Heart left ventricle (tissue), 13 donors: ENCODE measurements around the gene STXBP1.

Source experiments
- CTCF ChIP-seq, 12 donors: fragments of 200-600 bp; sonication (generic) in 4 of 12; IDR thresholded peaks; one replicate each; pipeline versions ENCODE4 v1.5.0 to v1.8.0; 2018 to 2022; ENCODE audit warnings: antibody characterized with exemption in 12 of 12, mild to moderate bottlenecking in 5 of 12
- POLR2A ChIP-seq, 2 donors: fragments of 450-650 bp; IDR thresholded peaks; one replicate each; pipeline ENCODE4 v1.6.1; 2017; ENCODE audit warnings: antibody characterized with exemption in 2 of 2, mild to moderate bottlenecking in 2 of 2, moderate library complexity in 2 of 2
- donor health status: ischemic (EF 13 %, LVEDD 7.1; RV severe dilation, severe dysfunction).
- donor health status: DM: no; HTN: yes; CAD: no.
- donor health status: DM: no; HTN: no; CAD: no.
- donor health status: ischemic (EF 25% LVEDD 6.9; RV normal size, moderate dysfunction).
- donor health status: ischemic (EF 25% LVEDD 5.7; RV mildly dilated, moderate dysfunction).
- donor health status: ischemic (EF 35%, LVEDD 5.7; RV mildly dilated, moderate dysfunction).
- donor health status: nonischemic (EF 11% LVEDD 7.7; RV severe dilation, severe dysfunction).
- donor health status: DM: yes; HTN: yes; CAD: no.
- donor health status: PGD.
- donor health status: ischemic (EF 29% LVEDD 5.4; RV normal size, mild dysfunction).
- donor health status: nonischemic (EF 23%, LVEDD 6.1; RV moderate dilation, normal function).

- TF ChIP-seq POLR2A (IDR thresholded peaks at IDR 0.05) = no peak
- TF ChIP-seq CTCF (IDR thresholded peaks at IDR 0.05) = no peak
Measured at GRCh38 chr9:127679506-127679905, 67.4 kb downstream of the STXBP1 start.
